ENCODE measurements around the gene CAVIN3. TPM values are rescaled to one million over a fixed set of nuclear protein-coding genes. Genes with fewer than 3 reads are reported as not detected.
A peak's percentile ranks its signal among the peaks of the same experiment; 100 is the strongest.

Gene CAVIN3
- total and polyA plus RNA-seq, 2 donors (not counting 1 experiment from before 2014, with no cell fraction given) = not detected

GRCh38 chr11:6319001-6319703 lies 1.1 kb downstream of the CAVIN3 start:
- peaks cover 0 to 1% (median 0%) of the 10 kb centered on the region in 3 donors for H3K9me3 ChIP-seq (ENCODE audit: control extremely low read depth in 1 of 3, control insufficient read depth in 2 of 3, insufficient read depth in 1 of 3, low read length in 2 of 3)
- H3K79me2 ChIP-seq (ENCODE audit: control insufficient read depth, insufficient read depth, low read length) = no peaks in the 10 kb centered on the region
- CTCF ChIA-PET = no interaction called here
- peak overlapping the region; percentile 5 for H2AFZ ChIP-seq (ENCODE audit: insufficient read depth, low read depth, low read length, poor library complexity, severe bottlenecking)
- POLR2A ChIA-PET = no interaction called here
- no peaks in the 10 kb centered on the region for H3K9me3 Mint-ChIP-seq (ENCODE audit: insufficient read depth)
- no peaks in the 10 kb centered on the region for H4K20me1 ChIP-seq (ENCODE audit: control insufficient read depth, insufficient read depth, low read length, poor library complexity, severe bottlenecking)
- peaks cover 75% of the 10 kb centered on the region for H3K27me3 Mint-ChIP-seq
- peaks cover 0 to 34% (median 19%) of the 10 kb centered on the region in 4 experiments for H3K27me3 ChIP-seq (replicated peaks in 1 of 4; ENCODE audit: control extremely low read depth in 1 of 4, control insufficient read depth in 3 of 4, insufficient read depth in 4 of 4, low read length in 3 of 4)
- WGBS (ENCODE audit: insufficient coverage) = 37% methylated on average over 33 of the region's 37 CpGs
- intact Hi-C loops (cut with micrococcal nuclease) = no loop called here
- no peak overlapping the region for H3K27ac ChIP-seq (ENCODE audit: low read length in 2 of 2)
- DNase-seq (no peak), ATAC-seq (ENCODE audit: low read depth) (no peak)
- no peak overlapping the region for H3K27ac Mint-ChIP-seq
- no peak overlapping the region for H3K4me3 ChIP-seq (ENCODE audit: control extremely low read depth in 1 of 5, extremely low read depth in 1 of 5, insufficient read depth in 1 of 5, low read depth in 2 of 5, low read length in 4 of 5)
- H3K4me2 ChIP-seq (replicated peaks; ENCODE audit: low read depth, low read length, poor library complexity, severe bottlenecking) = no peak overlapping the region
- no peak overlapping the region for H3K4me3 Mint-ChIP-seq
- peaks cover 0 to 5% of the 10 kb centered on the region in 2 donors for H3K4me1 ChIP-seq (ENCODE audit: control insufficient read depth in 2 of 2, insufficient read depth in 2 of 2, low read length in 2 of 2)
- H3K36me3 ChIP-seq (replicated peaks in 1 of 2; ENCODE audit: control extremely low read depth in 1 of 2, control insufficient read depth in 1 of 2, extremely low read depth in 1 of 2, insufficient read depth in 2 of 2, low read length in 1 of 2) = no peaks in the 10 kb centered on the region
- TF ChIP-seq EZH2 (IDR thresholded peaks at IDR 0.05; ENCODE audit: borderline replicate concordance, insufficient read depth, low read depth, low read length, poor library complexity, severe bottlenecking) = no peak
- TF ChIP-seq CTCF (IDR thresholded peaks at IDR 0.05) = no peak
- H3K4me1 Mint-ChIP-seq = peaks cover 2% of the 10 kb centered on the region
- H3K9ac ChIP-seq (ENCODE audit: low read length) = no peak overlapping the region

DNA sequence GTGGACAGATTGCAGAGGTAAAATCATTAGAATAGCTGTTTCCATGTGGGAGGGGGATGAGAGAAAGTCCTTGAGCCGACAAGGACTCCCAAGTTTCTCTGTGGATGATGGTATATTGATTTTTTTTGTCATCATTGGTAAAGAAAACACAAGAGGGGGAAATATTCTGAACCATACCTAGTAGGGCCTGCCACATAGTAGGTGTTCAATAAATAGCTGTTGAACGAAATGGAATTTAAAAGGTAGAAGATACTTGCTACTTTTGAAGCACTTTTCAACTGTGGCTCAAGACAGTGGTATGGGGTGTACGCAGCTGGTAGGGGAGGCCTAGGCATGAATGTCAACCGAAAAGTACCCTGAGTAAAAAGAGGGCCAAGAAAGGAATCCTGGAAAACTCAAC lies 2.1 kb downstream of the CAVIN3 start:
- Mint-ChIP-seq H3K4me1 (peaks cover 2% of the 10 kb centered on the region), H3K9me3 (ENCODE audit: insufficient read depth) (no peaks in the 10 kb centered on the region), H3K27ac (no peak overlapping the region), H3K4me3 (no peak overlapping the region), H3K27me3 (peaks cover 73% of the 10 kb centered on the region)
- CTCF ChIA-PET = interaction anchor here (1.4 kb wide), 1 partner anchor 67 kb away, joined by 5 read pairs; no protein-coding TSS in a partner anchor
- Histone ChIP-seq H2AFZ (ENCODE audit: insufficient read depth, low read depth, low read length, poor library complexity, severe bottlenecking) (no peak overlapping the region), H3K36me3 (replicated peaks in 1 of 2; ENCODE audit: control extremely low read depth in 1 of 2, control insufficient read depth in 1 of 2, extremely low read depth in 1 of 2, insufficient read depth in 2 of 2, low read length in 1 of 2) (no peaks in the 10 kb centered on the region), H3K4me2 (replicated peaks; ENCODE audit: low read depth, low read length, poor library complexity, severe bottlenecking) (no peak overlapping the region), H3K9me3 (ENCODE audit: control extremely low read depth in 1 of 3, control insufficient read depth in 2 of 3, insufficient read depth in 1 of 3, low read length in 2 of 3) (peaks cover 0 to 1% (median 0%) of the 10 kb centered on the region in 3 donors), H3K27me3 (replicated peaks in 1 of 4; ENCODE audit: control extremely low read depth in 1 of 4, control insufficient read depth in 3 of 4, insufficient read depth in 4 of 4, low read length in 3 of 4) (peaks cover 0 to 34% (median 20%) of the 10 kb centered on the region in 4 experiments), H4K20me1 (ENCODE audit: control insufficient read depth, insufficient read depth, low read length, poor library complexity, severe bottlenecking) (no peaks in the 10 kb centered on the region), H3K4me1 (ENCODE audit: control insufficient read depth in 2 of 2, insufficient read depth in 2 of 2, low read length in 2 of 2) (peaks cover 0 to 5% of the 10 kb centered on the region in 2 donors), H3K4me3 (ENCODE audit: control extremely low read depth in 1 of 5, extremely low read depth in 1 of 5, insufficient read depth in 1 of 5, low read depth in 2 of 5, low read length in 4 of 5) (no peak overlapping the region), H3K27ac (ENCODE audit: low read length in 2 of 2) (no peak overlapping the region), H3K79me2 (ENCODE audit: control insufficient read depth, insufficient read depth, low read length) (no peaks in the 10 kb centered on the region), H3K9ac (ENCODE audit: low read length) (no peak overlapping the region)
- DNase-seq (no peak), ATAC-seq (ENCODE audit: low read depth) (no peak)
- POLR2A ChIA-PET = no interaction called here
- no peak for TF ChIP-seq CTCF (IDR thresholded peaks at IDR 0.05)
- TF ChIP-seq EZH2 (IDR thresholded peaks at IDR 0.05; ENCODE audit: borderline replicate concordance, insufficient read depth, low read depth, low read length, poor library complexity, severe bottlenecking) = no peak
- intact Hi-C loops (cut with micrococcal nuclease) = no loop called here
- whole genome bisulfite sequencing (ENCODE audit: insufficient coverage) = 92% methylated on average over 3 of the region's 4 CpGs
